Endodermal cell (in vitro differentiated cells): ENCODE data around the gene IL17RA. TPM values are rescaled to one million over a fixed set of nuclear protein-coding genes. Genes with fewer than 3 reads are reported as not detected.

Experiments used
- DNase-seq: peaks from one replicate; pipeline ENCODE4 v3.0.0-alpha.2; 2017
- H3K27ac ChIP-seq: 2 replicates; pipeline ENCODE4 v1.5.1; 2013; ENCODE audit warnings: mild to moderate bottlenecking, low read depth, low read length, moderate library complexity
- H3K27me3 ChIP-seq: 2 replicates; pipeline ENCODE4 v1.6.1; 2013; ENCODE audit warnings: mild to moderate bottlenecking, low read length, moderate library complexity; ENCODE audit not compliant: insufficient read depth, control insufficient read depth, poor library complexity, severe bottlenecking
- H3K36me3 ChIP-seq: 2 replicates; pipeline ENCODE4 v1.7.0; 2013; ENCODE audit warnings: mild to moderate bottlenecking, low read length, moderate library complexity; ENCODE audit not compliant: control insufficient read depth, insufficient read depth
- H3K4me1 ChIP-seq: one replicate; pipeline ENCODE4 v1.7.0; 2013; ENCODE audit warnings: low read length; ENCODE audit not compliant: control insufficient read depth, insufficient read depth
- H3K4me3 ChIP-seq: 2 replicates; pipeline ENCODE4 v1.5.1; 2013; ENCODE audit warnings: mild to moderate bottlenecking, low read length, moderate library complexity
- H3K9ac ChIP-seq: 2 replicates; pipeline ENCODE4 v1.6.1; 2013; ENCODE audit warnings: mild to moderate bottlenecking, low read length, moderate library complexity; ENCODE audit not compliant: poor library complexity, severe bottlenecking; ENCODE audit errors: extremely low read depth
- H3K9me3 ChIP-seq: 2 replicates; pipeline ENCODE4 v1.6.1; 2013; ENCODE audit warnings: mild to moderate bottlenecking, low read length, moderate library complexity; ENCODE audit not compliant: control insufficient read depth
- H3K27ac Mint-ChIP-seq: 2 replicates; pipeline ENCODE4 v1.8.0; 2020; ENCODE audit warnings: mixed read lengths
- H3K27me3 Mint-ChIP-seq: 2 replicates; pipeline ENCODE4 v1.8.0; 2021; ENCODE audit warnings: mild to moderate bottlenecking, mixed read lengths; ENCODE audit not compliant: insufficient read depth
- H3K36me3 Mint-ChIP-seq: 2 replicates; pipeline ENCODE4 v1.8.0; 2020; ENCODE audit warnings: low read depth, mixed read lengths
- H3K4me1 Mint-ChIP-seq: 2 replicates; pipeline ENCODE4 v1.8.0; 2020; ENCODE audit warnings: mixed read lengths
- H3K4me3 Mint-ChIP-seq: 2 replicates; pipeline ENCODE4 v1.8.0; 2020; ENCODE audit warnings: mild to moderate bottlenecking, moderate library complexity, mixed read lengths
- H3K9me3 Mint-ChIP-seq: 2 replicates; pipeline ENCODE4 v1.8.0; 2020; ENCODE audit warnings: mild to moderate bottlenecking, mixed read lengths
- CTCF ChIP-seq: fragments of 200-600 bp; sonication (generic); conservative IDR thresholded peaks from 2 replicates; pipeline ENCODE4 v1.5.0; 2021; ENCODE audit warnings: antibody characterized with exemption, mild to moderate bottlenecking
- WGBS, 2 experiments: methylation state at CpG; one replicate each; pipeline versions ENCODE4 v1.1.5 to v1.1.7; 2013; ENCODE audit warnings: missing lambda C conversion rate in 2 of 2, mixed read lengths in 1 of 2; ENCODE audit not compliant: insufficient coverage in 1 of 2, insufficient read length in 1 of 2; 5-methylcytosine and 5-hydroxymethylcytosine counted together
- total RNA-seq, 2 donors: library from RNA; stranded (reverse); fragmentation: NEBNext Ultra II Directional in 1 of 2; extraction: Animal tissue kit (Norgen Biotek cat#: 25700) in 1 of 2; gene quantifications; 2 replicates in 1 of 2; 3 replicates in 1 of 2; pipeline ENCODE4 v1.2.1, GENCODE V29; 2021

Gene IL17RA
- total RNA-seq, 2 donors from 2014 or later: 14.8 to 16.0 TPM

- peaks cover 17% of the 10 kb centered on the region for H3K4me1 ChIP-seq
- no peaks in the 10 kb centered on the region for H3K27me3 ChIP-seq
- no peak overlapping the region for H3K27ac ChIP-seq
- no peak for DNase-seq
- Mint-ChIP-seq H3K4me1 (peaks cover 27% of the 10 kb centered on the region), H3K27ac (no peak overlapping the region), H3K27me3 (peaks cover 1% of the 10 kb centered on the region), H3K9me3 (no peaks in the 10 kb centered on the region), H3K4me3 (no peak overlapping the region), H3K36me3 (peaks cover 4% of the 10 kb centered on the region)
- H3K9me3 ChIP-seq: no peaks in the 10 kb centered on the region
- no peak overlapping the region for H3K9ac ChIP-seq
- no peak overlapping the region for H3K4me3 ChIP-seq
- peaks cover 12% of the 10 kb centered on the region for H3K36me3 ChIP-seq
- WGBS, 2 experiments: 94 to 95% methylated on average over 5 to 8 of the region's 8 CpGs
- no peak for TF ChIP-seq CTCF
These were observed 28.8 kb downstream of the IL17RA start for GRCh38 chr22:17113600-17113999.

- H3K4me1 ChIP-seq: peaks cover 19% of the 10 kb centered on the region
- H3K4me3 Mint-ChIP-seq: no peak overlapping the region
- no peak overlapping the region for H3K27ac ChIP-seq
- H3K27ac Mint-ChIP-seq: no peak overlapping the region
- H3K9ac ChIP-seq: no peak overlapping the region
- peaks cover 29% of the 10 kb centered on the region for H3K4me1 Mint-ChIP-seq
- H3K9me3 Mint-ChIP-seq: no peaks in the 10 kb centered on the region
- peaks cover 4% of the 10 kb centered on the region for H3K36me3 Mint-ChIP-seq
- 92 to 98% methylated on average over 7 to 13 of the region's 13 CpGs for WGBS, 2 experiments
- no peaks in the 10 kb centered on the region for H3K9me3 ChIP-seq
- peaks cover 7% of the 10 kb centered on the region for H3K36me3 ChIP-seq
- H3K4me3 ChIP-seq: no peak overlapping the region
- no peaks in the 10 kb centered on the region for H3K27me3 ChIP-seq
- DNase-seq: no peak
- H3K27me3 Mint-ChIP-seq: peaks cover 5% of the 10 kb centered on the region
- no peak for TF ChIP-seq CTCF
These were observed 29.5 kb downstream of the IL17RA start for GRCh38 chr22:17114173-17114897.

DNA sequence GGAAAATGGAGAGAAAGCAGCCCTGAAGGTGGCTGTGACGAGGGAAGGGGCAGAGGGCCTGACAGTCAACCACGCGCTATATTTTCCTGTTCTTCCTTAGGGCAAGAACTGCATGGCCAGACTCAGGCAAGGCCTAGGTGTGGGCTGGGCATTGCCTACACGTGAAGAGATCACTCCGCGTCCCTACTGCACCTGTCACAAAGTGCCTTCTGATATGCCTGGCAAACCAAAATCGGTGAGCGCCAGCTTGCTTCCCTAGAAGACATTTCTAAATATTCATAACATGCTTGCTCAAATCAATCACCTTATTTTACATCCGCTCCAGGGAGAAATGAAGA lies 30.1 kb downstream of the IL17RA start:
- Mint-ChIP-seq H3K36me3 (peaks cover 1% of the 10 kb centered on the region), H3K27me3 (peaks cover 8% of the 10 kb centered on the region), H3K9me3 (no peaks in the 10 kb centered on the region), H3K27ac (no peak overlapping the region), H3K4me3 (no peak overlapping the region), H3K4me1 (peaks cover 29% of the 10 kb centered on the region)
- peaks cover 19% of the 10 kb centered on the region for H3K4me1 ChIP-seq
- no peak overlapping the region for H3K27ac ChIP-seq
- H3K27me3 ChIP-seq: no peaks in the 10 kb centered on the region
- no peak for DNase-seq
- no peak for TF ChIP-seq CTCF
- WGBS, 2 experiments: 92 to 94% methylated on average over 8 of the region's 9 CpGs
- H3K9me3 ChIP-seq: no peaks in the 10 kb centered on the region
- no peak overlapping the region for H3K4me3 ChIP-seq
- no peak overlapping the region for H3K9ac ChIP-seq
- peaks cover 2% of the 10 kb centered on the region for H3K36me3 ChIP-seq
